ENCODE data around the gene DYNC2H1. TPM values are rescaled to one million over a fixed set of nuclear protein-coding genes. Genes with fewer than 3 reads are reported as not detected.

Gene DYNC2H1
- total RNA-seq, 1 experiment from 2014 or later = 17.2 TPM

GRCh38 chr11:103108933-103109817 is at the start of gene DYNC2H1 (continued):
- TF ChIP-seq ZNF425 (CRISPR knock-in tag; conservative IDR thresholded peaks at IDR 0.05) (no peak), NR3C1 (CRISPR knock-in tag; conservative IDR thresholded peaks at IDR 0.05; ENCODE audit: low read depth) (no peak), ZNF532 (CRISPR knock-in tag; IDR thresholded peaks at IDR 0.05; ENCODE audit: borderline replicate concordance) (no peak), PRDM15 (CRISPR knock-in tag; IDR thresholded peaks at IDR 0.05) (no peak), SOX15 (CRISPR knock-in tag; IDR thresholded peaks at IDR 0.05) (no peak), ETV6 (CRISPR knock-in tag; IDR thresholded peaks at IDR 0.05) (peak; percentile 96), ZNF232 (CRISPR knock-in tag; IDR thresholded peaks at IDR 0.05) (no peak), ZNF281 (CRISPR knock-in tag; IDR thresholded peaks at IDR 0.05) (no peak), ZBTB43 (CRISPR knock-in tag; IDR thresholded peaks at IDR 0.05) (0 out of 2 replicates have a peak, but pooled peaks have one; percentile 18)

GRCh38 chr11:103061656-103062055 is 47.6 kb upstream of the DYNC2H1 start:
- CTCF ChIA-PET = no interaction called here
- Mint-ChIP-seq H3K4me1 (no peaks in the 10 kb centered on the region), H3K36me3 (peaks cover 40% of the 10 kb centered on the region), H3K27ac (no peak overlapping the region), H3K4me3 (no peak overlapping the region), H3K27me3 (ENCODE audit: low read depth) (no peaks in the 10 kb centered on the region), H3K9me3 (no peaks in the 10 kb centered on the region)
- TF ChIP-seq IRF1 (CRISPR knock-in tag; IDR thresholded peaks at IDR 0.05) (no peak), HMGA2 (CRISPR knock-in tag; IDR thresholded peaks at IDR 0.05) (no peak), ELF4 (CRISPR knock-in tag; IDR thresholded peaks at IDR 0.05; ENCODE audit: low read depth) (no peak), MXD4 (CRISPR knock-in tag; IDR thresholded peaks at IDR 0.05; ENCODE audit: borderline replicate concordance) (no peak), ZNF317 (CRISPR knock-in tag; IDR thresholded peaks at IDR 0.05; ENCODE audit: borderline replicate concordance, low read depth) (no peak)
- ATAC-seq (no peak), DNase-seq (ENCODE audit: low spot score) (no peak)
- POLR2A ChIA-PET = interaction anchor here (0.7 kb wide), 2 partner anchors 389 to 535 kb away, joined by 3 to 4 read pairs; no protein-coding TSS in a partner anchor

Measured in WTC11 (cell line).